H1 (cell line): Measurements from ENCODE around the gene CXCR3. TPM values are rescaled to one million over a fixed set of nuclear protein-coding genes. Genes with fewer than 3 reads are reported as not detected.

Experiments
- FOSL1 ChIP-seq: IDR thresholded peaks from 2 replicates; pipeline ENCODE4 v1.6.1; 2011; ENCODE audit warnings: mild to moderate bottlenecking, low read depth, low read length, moderate library complexity; ENCODE audit not compliant: insufficient read depth
- KDM1A ChIP-seq: fragments of 200-600, 300-600 bp; sonication (generic); IDR thresholded peaks from 2 replicates; pipeline ENCODE4 v1.7.1; 2016; ENCODE audit warnings: mild to moderate bottlenecking, low read length, borderline replicate concordance
- POLR2A ChIP-seq, 2 experiments: IDR thresholded peaks; 1 replicate in 1 of 2; 2 replicates in 1 of 2; pipeline ENCODE4 v1.6.1; 2011; ENCODE audit warnings: low read depth in 2 of 2, low read length in 2 of 2, mild to moderate bottlenecking in 2 of 2; ENCODE audit errors: control extremely low read depth in 1 of 2
- RBBP5 ChIP-seq: IDR thresholded peaks from 2 replicates; pipeline ENCODE4 v1.7.1; 2012; ENCODE audit warnings: low read depth, mild to moderate bottlenecking, inconsistent platforms, low read length, moderate library complexity, borderline replicate concordance
- SAP30 ChIP-seq: fragments of 300-600 bp; sonication (generic); IDR thresholded peaks from 2 replicates; pipeline ENCODE4 v1.7.1; 2012; ENCODE audit warnings: low read length, moderate library complexity, mild to moderate bottlenecking, inconsistent platforms; ENCODE audit not compliant: insufficient read depth, insufficient replicate concordance
- SP2 ChIP-seq: IDR thresholded peaks from 2 replicates; pipeline ENCODE4 v1.6.1; 2012; ENCODE audit warnings: mild to moderate bottlenecking, low read length, inconsistent platforms
- SUZ12 ChIP-seq: fragments of 200-600 bp; sonication (generic); IDR thresholded peaks from 2 replicates; pipeline ENCODE4 v1.6.1; 2012; ENCODE audit warnings: mild to moderate bottlenecking, inconsistent platforms, low read length, moderate library complexity, mixed read lengths
- TAF1 ChIP-seq: IDR thresholded peaks from 2 replicates; pipeline ENCODE4 v1.6.1; 2011; ENCODE audit warnings: mild to moderate bottlenecking, low read depth, low read length
- TBP ChIP-seq: IDR thresholded peaks from 2 replicates; pipeline ENCODE4 v1.6.1; 2011; ENCODE audit warnings: low read depth, low read length, improper control_type of control experiment
- polyA plus RNA-seq, 7 experiments: library from polyadenylated mRNA; depleted of rRNA in 3 of 7; stranded (reverse) in 5 of 7; unstranded in 2 of 7; fragments of >200 nt in 5 of 7; fragments of 200-250 nt in 2 of 7; gene quantifications; 1 replicate in 5 of 7; 2 replicates in 1 of 7; 4 replicates in 1 of 7; pipeline versions ENCODE4 v1.2.1 to v1.2.3, GENCODE V29; 2011 to 2013; ENCODE audit warnings: missing spikeins in 2 of 7, mixed read lengths in 2 of 7
- total RNA-seq: library from RNA; stranded (reverse); fragmentation: NEBNext Ultra II Directional; extraction: Animal tissue kit (Norgen Biotek cat#: 25700); gene quantifications from 2 replicates; pipeline ENCODE4 v1.2.1, GENCODE V29; 2021
- TF ChIP-seq, protein P1 (sequence below): fragments of 300-600 bp; sonication (generic); IDR thresholded peaks from 2 replicates; pipeline ENCODE4 v1.7.1; 2012; ENCODE audit warnings: low read length, moderate library complexity, mild to moderate bottlenecking, inconsistent platforms; ENCODE audit not compliant: insufficient replicate concordance
- TF ChIP-seq, protein P2 (sequence below): IDR thresholded peaks from 2 replicates; pipeline ENCODE4 v1.6.1; 2012; ENCODE audit warnings: low read length, inconsistent platforms

The CXCR3 gene
- total and polyA plus RNA-seq, 2 of the 8 experiments (the other 6 are each of a cell fraction or from before 2014, with no cell fraction given) = not detected

GRCh38 chrX:71637848-71638247 is 19.5 kb upstream of the CXCR3 start (continued):
- TF ChIP-seq, protein P1, sequence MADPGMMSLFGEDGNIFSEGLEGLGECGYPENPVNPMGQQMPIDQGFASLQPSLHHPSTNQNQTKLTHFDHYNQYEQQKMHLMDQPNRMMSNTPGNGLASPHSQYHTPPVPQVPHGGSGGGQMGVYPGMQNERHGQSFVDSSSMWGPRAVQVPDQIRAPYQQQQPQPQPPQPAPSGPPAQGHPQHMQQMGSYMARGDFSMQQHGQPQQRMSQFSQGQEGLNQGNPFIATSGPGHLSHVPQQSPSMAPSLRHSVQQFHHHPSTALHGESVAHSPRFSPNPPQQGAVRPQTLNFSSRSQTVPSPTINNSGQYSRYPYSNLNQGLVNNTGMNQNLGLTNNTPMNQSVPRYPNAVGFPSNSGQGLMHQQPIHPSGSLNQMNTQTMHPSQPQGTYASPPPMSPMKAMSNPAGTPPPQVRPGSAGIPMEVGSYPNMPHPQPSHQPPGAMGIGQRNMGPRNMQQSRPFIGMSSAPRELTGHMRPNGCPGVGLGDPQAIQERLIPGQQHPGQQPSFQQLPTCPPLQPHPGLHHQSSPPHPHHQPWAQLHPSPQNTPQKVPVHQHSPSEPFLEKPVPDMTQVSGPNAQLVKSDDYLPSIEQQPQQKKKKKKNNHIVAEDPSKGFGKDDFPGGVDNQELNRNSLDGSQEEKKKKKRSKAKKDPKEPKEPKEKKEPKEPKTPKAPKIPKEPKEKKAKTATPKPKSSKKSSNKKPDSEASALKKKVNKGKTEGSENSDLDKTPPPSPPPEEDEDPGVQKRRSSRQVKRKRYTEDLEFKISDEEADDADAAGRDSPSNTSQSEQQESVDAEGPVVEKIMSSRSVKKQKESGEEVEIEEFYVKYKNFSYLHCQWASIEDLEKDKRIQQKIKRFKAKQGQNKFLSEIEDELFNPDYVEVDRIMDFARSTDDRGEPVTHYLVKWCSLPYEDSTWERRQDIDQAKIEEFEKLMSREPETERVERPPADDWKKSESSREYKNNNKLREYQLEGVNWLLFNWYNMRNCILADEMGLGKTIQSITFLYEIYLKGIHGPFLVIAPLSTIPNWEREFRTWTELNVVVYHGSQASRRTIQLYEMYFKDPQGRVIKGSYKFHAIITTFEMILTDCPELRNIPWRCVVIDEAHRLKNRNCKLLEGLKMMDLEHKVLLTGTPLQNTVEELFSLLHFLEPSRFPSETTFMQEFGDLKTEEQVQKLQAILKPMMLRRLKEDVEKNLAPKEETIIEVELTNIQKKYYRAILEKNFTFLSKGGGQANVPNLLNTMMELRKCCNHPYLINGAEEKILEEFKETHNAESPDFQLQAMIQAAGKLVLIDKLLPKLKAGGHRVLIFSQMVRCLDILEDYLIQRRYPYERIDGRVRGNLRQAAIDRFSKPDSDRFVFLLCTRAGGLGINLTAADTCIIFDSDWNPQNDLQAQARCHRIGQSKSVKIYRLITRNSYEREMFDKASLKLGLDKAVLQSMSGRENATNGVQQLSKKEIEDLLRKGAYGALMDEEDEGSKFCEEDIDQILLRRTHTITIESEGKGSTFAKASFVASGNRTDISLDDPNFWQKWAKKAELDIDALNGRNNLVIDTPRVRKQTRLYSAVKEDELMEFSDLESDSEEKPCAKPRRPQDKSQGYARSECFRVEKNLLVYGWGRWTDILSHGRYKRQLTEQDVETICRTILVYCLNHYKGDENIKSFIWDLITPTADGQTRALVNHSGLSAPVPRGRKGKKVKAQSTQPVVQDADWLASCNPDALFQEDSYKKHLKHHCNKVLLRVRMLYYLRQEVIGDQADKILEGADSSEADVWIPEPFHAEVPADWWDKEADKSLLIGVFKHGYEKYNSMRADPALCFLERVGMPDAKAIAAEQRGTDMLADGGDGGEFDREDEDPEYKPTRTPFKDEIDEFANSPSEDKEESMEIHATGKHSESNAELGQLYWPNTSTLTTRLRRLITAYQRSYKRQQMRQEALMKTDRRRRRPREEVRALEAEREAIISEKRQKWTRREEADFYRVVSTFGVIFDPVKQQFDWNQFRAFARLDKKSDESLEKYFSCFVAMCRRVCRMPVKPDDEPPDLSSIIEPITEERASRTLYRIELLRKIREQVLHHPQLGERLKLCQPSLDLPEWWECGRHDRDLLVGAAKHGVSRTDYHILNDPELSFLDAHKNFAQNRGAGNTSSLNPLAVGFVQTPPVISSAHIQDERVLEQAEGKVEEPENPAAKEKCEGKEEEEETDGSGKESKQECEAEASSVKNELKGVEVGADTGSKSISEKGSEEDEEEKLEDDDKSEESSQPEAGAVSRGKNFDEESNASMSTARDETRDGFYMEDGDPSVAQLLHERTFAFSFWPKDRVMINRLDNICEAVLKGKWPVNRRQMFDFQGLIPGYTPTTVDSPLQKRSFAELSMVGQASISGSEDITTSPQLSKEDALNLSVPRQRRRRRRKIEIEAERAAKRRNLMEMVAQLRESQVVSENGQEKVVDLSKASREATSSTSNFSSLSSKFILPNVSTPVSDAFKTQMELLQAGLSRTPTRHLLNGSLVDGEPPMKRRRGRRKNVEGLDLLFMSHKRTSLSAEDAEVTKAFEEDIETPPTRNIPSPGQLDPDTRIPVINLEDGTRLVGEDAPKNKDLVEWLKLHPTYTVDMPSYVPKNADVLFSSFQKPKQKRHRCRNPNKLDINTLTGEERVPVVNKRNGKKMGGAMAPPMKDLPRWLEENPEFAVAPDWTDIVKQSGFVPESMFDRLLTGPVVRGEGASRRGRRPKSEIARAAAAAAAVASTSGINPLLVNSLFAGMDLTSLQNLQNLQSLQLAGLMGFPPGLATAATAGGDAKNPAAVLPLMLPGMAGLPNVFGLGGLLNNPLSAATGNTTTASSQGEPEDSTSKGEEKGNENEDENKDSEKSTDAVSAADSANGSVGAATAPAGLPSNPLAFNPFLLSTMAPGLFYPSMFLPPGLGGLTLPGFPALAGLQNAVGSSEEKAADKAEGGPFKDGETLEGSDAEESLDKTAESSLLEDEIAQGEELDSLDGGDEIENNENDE = no peak
- TF ChIP-seq TAF1 (no peak), RBBP5 (no peak), SUZ12 (no peak), TBP (no peak), SAP30 (no peak), KDM1A (no peak), FOSL1 (no peak), POLR2A (IDR thresholded peaks at IDR 0.05; ENCODE audit: control extremely low read depth in 1 of 2, low read depth in 2 of 2, low read length in 2 of 2) (no peak), SP2 (no peak)
- TF ChIP-seq, protein P2, sequence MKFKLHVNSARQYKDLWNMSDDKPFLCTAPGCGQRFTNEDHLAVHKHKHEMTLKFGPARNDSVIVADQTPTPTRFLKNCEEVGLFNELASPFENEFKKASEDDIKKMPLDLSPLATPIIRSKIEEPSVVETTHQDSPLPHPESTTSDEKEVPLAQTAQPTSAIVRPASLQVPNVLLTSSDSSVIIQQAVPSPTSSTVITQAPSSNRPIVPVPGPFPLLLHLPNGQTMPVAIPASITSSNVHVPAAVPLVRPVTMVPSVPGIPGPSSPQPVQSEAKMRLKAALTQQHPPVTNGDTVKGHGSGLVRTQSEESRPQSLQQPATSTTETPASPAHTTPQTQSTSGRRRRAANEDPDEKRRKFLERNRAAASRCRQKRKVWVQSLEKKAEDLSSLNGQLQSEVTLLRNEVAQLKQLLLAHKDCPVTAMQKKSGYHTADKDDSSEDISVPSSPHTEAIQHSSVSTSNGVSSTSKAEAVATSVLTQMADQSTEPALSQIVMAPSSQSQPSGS = no peak
